Gastroesophageal sphincter (tissue), 4 donors: ENCODE measurements around the gene ODF2. TPM values are rescaled to one million over a fixed set of nuclear protein-coding genes. Genes with fewer than 3 reads are reported as not detected.

ENCODE experiments used
- ATAC-seq: fragments of 150-250 bp; one replicate; pipeline ENCODE4 v1.9.1; 2016; ENCODE audit warnings: mild to moderate bottlenecking, moderate library complexity
- H3K27ac ChIP-seq, 4 donors: fragments of 200-600 bp; sonication (generic) in 3 of 4; 1 replicate in 3 of 4; 2 replicates in 1 of 4; pipeline ENCODE4 v1.5.1; 2016 to 2019
- H3K27me3 ChIP-seq: fragments of 200-600 bp; sonication (generic); one replicate; pipeline ENCODE4 v1.5.1; 2019
- H3K36me3 ChIP-seq, 2 donors: fragments of 200-600 bp; sonication (generic); one replicate each; pipeline ENCODE4 v1.5.1; 2019; ENCODE audit warnings: control low read depth in 1 of 2
- H3K4me1 ChIP-seq, 3 donors: fragments of 200-600 bp; sonication (generic); 1 replicate in 2 of 3; 2 replicates in 1 of 3; pipeline ENCODE4 v1.5.1; 2016 to 2019; ENCODE audit warnings: control low read depth in 2 of 3
- H3K4me3 ChIP-seq, 2 donors: fragments of 200-600 bp; sonication (generic); one replicate each; pipeline ENCODE4 v1.5.1; 2019; ENCODE audit warnings: mild to moderate bottlenecking in 1 of 2, moderate library complexity in 1 of 2
- H3K9me3 ChIP-seq, 3 donors: fragments of 200-600 bp; sonication (generic); one replicate each; pipeline ENCODE4 v1.5.1; 2017 to 2019; ENCODE audit warnings: control low read depth in 2 of 3
- CTCF ChIP-seq, 4 experiments: fragments of 200-600 bp in 2 of 4; fragments of 450-650 bp in 2 of 4; sonication (generic) in 1 of 4; IDR thresholded peaks; one replicate each; pipeline ENCODE4 v1.5.1; 2017 to 2019; ENCODE audit warnings: antibody characterized with exemption in 4 of 4, mild to moderate bottlenecking in 2 of 4, moderate library complexity in 2 of 4
- EP300 ChIP-seq: sonication (generic); formaldehyde crosslinking; IDR thresholded peaks from one replicate; pipeline ENCODE4 v1.6.1; 2017; ENCODE audit warnings: antibody characterized with exemption, mild to moderate bottlenecking
- POLR2A ChIP-seq, 2 donors: fragments of 450-650 bp; IDR thresholded peaks; one replicate each; pipeline ENCODE4 v1.6.1; 2017; ENCODE audit warnings: antibody characterized with exemption in 2 of 2, mild to moderate bottlenecking in 2 of 2, moderate library complexity in 1 of 2
- POLR2AphosphoS5 ChIP-seq: sonication (generic); formaldehyde crosslinking; IDR thresholded peaks from one replicate; pipeline ENCODE4 v1.6.1; 2017; ENCODE audit warnings: antibody characterized with exemption
- WGBS, 2 donors: methylation state at CpG; one replicate each; pipeline ENCODE4 v1.1.5; 2018; ENCODE audit warnings: low coverage in 1 of 2; 5-methylcytosine and 5-hydroxymethylcytosine counted together
- total RNA-seq, 4 donors: library from RNA; depleted of rRNA; stranded (reverse); fragments of >200 nt; gene quantifications; one replicate each; pipeline ENCODE4 v1.1.0, GENCODE V29; 2016

The ODF2 gene
- total RNA-seq, 4 donors from 2014 or later = 19.7 to 30.1 (median 26.9) TPM

- WGBS, 2 donors = 93 to 98% methylated on average over 8 to 9 of the region's 9 CpGs
- no peaks in the 10 kb centered on the region for H3K27me3 ChIP-seq
- H3K4me1 ChIP-seq = no peaks in the 10 kb centered on the region
- peaks cover 0 to 92% of the 10 kb centered on the region in 2 donors for H3K36me3 ChIP-seq
- no peak overlapping the region for H3K4me3 ChIP-seq
- ATAC-seq = no peak
- H3K9me3 ChIP-seq = no peaks in the 10 kb centered on the region
- TF ChIP-seq POLR2A (IDR thresholded peaks at IDR 0.05) (no peak), EP300 (no peak), POLR2AphosphoS5 (no peak), CTCF (IDR thresholded peaks at IDR 0.05) (no peak)
- no peak overlapping the region for H3K27ac ChIP-seq
Observed at GRCh38 chr9:128512820-128513219, 57.0 kb downstream of the ODF2 start.

GRCh38 chr9:128521956-128522355 is 66.2 kb downstream of the ODF2 start:
- Histone ChIP-seq H3K36me3 (peaks cover 0 to 96% of the 10 kb centered on the region in 2 donors), H3K4me1 (peaks cover 0 to 13% (median 0%) of the 10 kb centered on the region in 3 donors), H3K4me3 (no peak overlapping the region), H3K27me3 (no peaks in the 10 kb centered on the region), H3K9me3 (no peaks in the 10 kb centered on the region), H3K27ac (no peak overlapping the region)
- peak; percentile 28 for TF ChIP-seq POLR2AphosphoS5
- no peak for TF ChIP-seq CTCF (IDR thresholded peaks at IDR 0.05)
- no peak for ATAC-seq
- WGBS, 2 donors = 68 to 86% methylated on average over 4 to 6 of the region's 6 CpGs

GRCh38 chr9:128523199-128523925 is 67.6 kb downstream of the ODF2 start:
- peaks cover 0 to 13% (median 0%) of the 10 kb centered on the region in 3 donors for H3K4me1 ChIP-seq
- no peaks in the 10 kb centered on the region for H3K27me3 ChIP-seq
- WGBS, 2 donors = 28 to 33% methylated on average over 5 of the region's 13 CpGs
- no peaks in the 10 kb centered on the region for H3K9me3 ChIP-seq
- peaks cover 0 to 96% of the 10 kb centered on the region in 2 donors for H3K36me3 ChIP-seq
- TF ChIP-seq POLR2A (IDR thresholded peaks at IDR 0.05) = no peak
- TF ChIP-seq POLR2AphosphoS5 = no peak
- TF ChIP-seq CTCF (IDR thresholded peaks at IDR 0.05) = no peak
- TF ChIP-seq EP300 = no peak
- H3K27ac ChIP-seq = peak overlapping the region in 2 of 4 donors; percentile 56 to 58
- no peak overlapping the region for H3K4me3 ChIP-seq
- peak; percentile 31 for ATAC-seq

GRCh38 chr9:128526720-128527119 is 70.9 kb downstream of the ODF2 start:
- Histone ChIP-seq H3K27ac (no peak overlapping the region), H3K27me3 (no peaks in the 10 kb centered on the region), H3K9me3 (no peaks in the 10 kb centered on the region), H3K36me3 (peaks cover 0 to 97% of the 10 kb centered on the region in 2 donors), H3K4me1 (peaks cover 0 to 13% (median 0%) of the 10 kb centered on the region in 3 donors), H3K4me3 (no peak overlapping the region)
- ATAC-seq = no peak
- no peak for TF ChIP-seq POLR2A (IDR thresholded peaks at IDR 0.05)
- no peak for TF ChIP-seq EP300
- TF ChIP-seq POLR2AphosphoS5 = no peak
- no peak for TF ChIP-seq CTCF (IDR thresholded peaks at IDR 0.05)
- WGBS, 2 donors = 76 to 95% methylated on average over 2 of the region's 2 CpGs
